Vagina (tissue), 2 donors: ENCODE data around the gene CCNDBP1.

ENCODE experiments used
- CTCF ChIP-seq, 3 experiments: fragments of 450-650 bp in 2 of 3; fragments of 200-600 bp in 1 of 3; sonication (generic) in 1 of 3; IDR thresholded peaks; one replicate each; pipeline ENCODE4 v1.5.1; 2017 to 2019; ENCODE audit warnings: antibody characterized with exemption in 3 of 3, mild to moderate bottlenecking in 2 of 3, moderate library complexity in 2 of 3
- POLR2A ChIP-seq, 2 donors: fragments of 450-650 bp; IDR thresholded peaks; one replicate each; pipeline ENCODE4 v1.6.1; 2017; ENCODE audit warnings: antibody characterized with exemption in 2 of 2, mild to moderate bottlenecking in 2 of 2, moderate library complexity in 2 of 2

- TF ChIP-seq CTCF (IDR thresholded peaks at IDR 0.05) (no peak), POLR2A (IDR thresholded peaks at IDR 0.05) (no peak)
Measured at GRCh38 chr15:43210172-43210745, 25.1 kb downstream of the CCNDBP1 start.
